ENCODE results near the gene PEAK1.

PEAK1 gene

DNA sequence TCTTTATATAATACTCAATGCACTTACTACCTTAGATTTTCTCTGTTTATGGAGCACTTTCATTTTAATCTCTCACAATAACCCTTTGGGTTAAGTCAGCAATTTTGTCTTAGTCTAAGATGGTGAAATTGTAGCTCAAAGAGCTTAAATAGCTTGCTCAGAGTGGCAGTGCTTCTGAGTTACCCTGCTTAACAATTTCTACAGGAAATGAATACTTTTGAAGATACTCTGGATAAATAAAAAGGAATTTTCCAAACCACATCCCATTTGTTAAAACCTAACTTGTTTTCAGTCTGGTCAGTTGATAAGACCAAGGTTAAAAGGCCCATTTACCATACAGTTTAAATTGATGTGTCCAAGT lies 38.0 kb upstream of the PEAK1 start:
- no peak for TF ChIP-seq CTCF (IDR thresholded peaks at IDR 0.05)
- H3K27ac ChIP-seq = peak overlapping the region in 1 of 2 donors; percentile 34
- no peak for DNase-seq (ENCODE audit: low spot score)
- no peak overlapping the region for H3K4me3 ChIP-seq

- DNase-seq (ENCODE audit: low spot score) = no peak
- no peak overlapping the region for H3K4me3 ChIP-seq
- H3K27ac ChIP-seq = peak overlapping the region in 1 of 2 donors; percentile 34
- no peak for TF ChIP-seq CTCF (IDR thresholded peaks at IDR 0.05)
Observed at GRCh38 chr15:77457191-77457904, 37.4 kb upstream of the PEAK1 start.

DNA sequence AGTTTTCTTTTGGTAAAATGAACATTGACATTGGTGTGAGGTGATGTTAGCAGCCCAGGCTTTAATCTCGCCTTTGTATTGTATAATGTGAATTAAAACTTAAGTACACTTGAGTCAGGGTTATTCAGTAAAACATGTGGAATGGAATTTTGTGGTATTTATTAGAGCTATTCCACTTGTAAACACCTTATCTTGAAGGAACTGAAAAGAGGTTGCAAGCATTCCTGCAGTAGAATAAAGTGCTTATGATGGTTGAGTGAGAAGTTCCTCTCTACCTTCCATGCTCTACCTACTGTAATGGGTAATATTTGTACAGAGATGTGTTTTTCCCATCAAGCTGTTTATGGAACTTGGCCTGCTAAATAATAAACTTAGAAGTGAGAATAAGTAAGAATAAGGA lies 36.8 kb upstream of the PEAK1 start:
- no peak overlapping the region for H3K27ac ChIP-seq
- TF ChIP-seq CTCF (IDR thresholded peaks at IDR 0.05) = no peak
- no peak for DNase-seq (ENCODE audit: low spot score)
- no peak overlapping the region for H3K4me3 ChIP-seq

DNA sequence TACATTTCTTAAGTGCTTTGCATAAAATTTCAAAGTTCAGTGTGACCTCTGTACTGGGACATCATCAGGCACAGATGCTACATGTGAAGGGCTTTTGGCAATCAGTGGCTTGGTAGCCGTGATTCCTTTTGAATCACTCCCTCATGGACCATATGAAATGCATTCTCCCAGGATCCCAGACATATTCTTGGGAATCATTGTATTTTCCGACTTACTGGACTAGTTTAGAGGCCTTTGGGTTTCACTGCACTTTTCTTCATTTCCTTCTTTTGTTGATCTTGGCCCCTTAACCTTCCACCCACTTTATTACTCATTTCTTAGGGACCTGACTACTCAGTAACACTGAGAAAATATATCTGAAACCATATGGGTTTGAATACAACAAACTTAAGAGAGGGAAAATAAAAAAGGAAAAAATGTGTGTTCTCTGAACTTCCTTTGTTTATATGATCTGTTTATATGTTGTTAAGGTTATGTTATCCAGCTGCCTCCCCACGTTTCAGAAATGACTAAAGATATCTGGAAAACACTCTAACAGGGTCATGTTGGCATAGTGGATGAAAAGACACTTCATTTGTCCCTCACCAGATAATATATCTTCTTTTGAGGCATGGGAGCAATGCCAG lies 35.9 kb upstream of the PEAK1 start:
- Histone ChIP-seq H3K27ac (peak overlapping the region; percentile 61 to 80), H3K4me3 (no peak overlapping the region)
- no peak for DNase-seq (ENCODE audit: low spot score)
- no peak for TF ChIP-seq CTCF (IDR thresholded peaks at IDR 0.05)

DNA sequence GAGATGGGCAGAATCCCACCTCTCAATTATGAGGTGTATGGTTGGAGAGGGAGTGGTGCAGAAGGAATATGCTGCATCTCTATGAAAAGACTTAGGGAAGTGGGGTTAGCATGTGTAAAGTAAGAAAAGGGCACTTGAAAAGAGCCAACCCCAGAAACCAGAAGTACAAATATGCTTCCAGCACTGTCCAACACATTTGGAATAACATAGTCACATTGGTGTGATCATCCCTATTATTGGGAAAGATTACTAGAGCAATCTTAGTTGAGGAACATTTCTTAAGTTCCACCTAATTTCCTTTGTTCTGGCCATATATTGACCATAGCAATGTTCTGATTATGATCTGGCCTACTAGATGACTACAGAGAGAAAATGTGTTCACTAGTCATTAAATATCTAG lies 35.0 kb upstream of the PEAK1 start:
- no peak for DNase-seq (ENCODE audit: low spot score)
- no peak overlapping the region for H3K4me3 ChIP-seq
- peak overlapping the region in 1 of 2 donors; percentile 65 for H3K27ac ChIP-seq
- TF ChIP-seq CTCF (IDR thresholded peaks at IDR 0.05) = no peak

- H3K27ac ChIP-seq = peak overlapping the region in 1 of 2 donors; percentile 65
- DNase-seq (ENCODE audit: low spot score) = no peak
- H3K4me3 ChIP-seq = no peak overlapping the region
- no peak for TF ChIP-seq CTCF (IDR thresholded peaks at IDR 0.05)
Observed at GRCh38 chr15:77454265-77454664, 34.4 kb upstream of the PEAK1 start.

DNA sequence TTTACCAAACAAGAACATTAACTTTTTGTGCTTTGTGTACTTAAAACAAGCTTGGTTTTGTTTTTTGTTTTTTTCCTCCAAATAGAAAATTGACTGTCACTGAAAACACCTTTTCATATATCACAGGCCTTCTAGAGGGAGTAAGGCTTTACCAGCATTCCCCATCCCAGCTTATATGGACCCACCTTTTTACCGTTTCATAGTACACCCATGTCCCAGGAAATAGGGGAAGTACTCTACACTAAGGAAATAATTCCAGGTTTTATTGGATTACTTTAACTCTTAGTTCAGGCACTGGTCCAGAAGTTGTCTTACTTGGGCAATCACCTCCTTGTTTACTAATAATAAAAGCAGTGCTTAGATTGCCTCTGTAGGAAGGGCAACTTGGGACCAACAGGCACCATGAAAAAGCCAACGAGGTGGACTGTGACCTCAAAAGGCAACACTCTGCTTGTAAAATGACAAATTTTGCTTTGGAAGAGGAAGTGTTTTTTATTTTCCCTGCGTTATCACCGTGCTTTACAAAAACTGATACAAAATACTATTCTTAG lies 27.0 kb upstream of the PEAK1 start:
- no peak for DNase-seq (ENCODE audit: low spot score)
- no peak for TF ChIP-seq CTCF (IDR thresholded peaks at IDR 0.05)
- no peak overlapping the region for H3K4me3 ChIP-seq
- H3K27ac ChIP-seq = no peak overlapping the region

Data from coronary artery (tissue), 2 donors.